ENCODE data around the gene CFAP57. TPM values are rescaled to one million over a fixed set of nuclear protein-coding genes. Genes with fewer than 3 reads are reported as not detected.

The CFAP57 gene
- total RNA-seq, 1 experiment from 2014 or later = 0.23 TPM

DNA sequence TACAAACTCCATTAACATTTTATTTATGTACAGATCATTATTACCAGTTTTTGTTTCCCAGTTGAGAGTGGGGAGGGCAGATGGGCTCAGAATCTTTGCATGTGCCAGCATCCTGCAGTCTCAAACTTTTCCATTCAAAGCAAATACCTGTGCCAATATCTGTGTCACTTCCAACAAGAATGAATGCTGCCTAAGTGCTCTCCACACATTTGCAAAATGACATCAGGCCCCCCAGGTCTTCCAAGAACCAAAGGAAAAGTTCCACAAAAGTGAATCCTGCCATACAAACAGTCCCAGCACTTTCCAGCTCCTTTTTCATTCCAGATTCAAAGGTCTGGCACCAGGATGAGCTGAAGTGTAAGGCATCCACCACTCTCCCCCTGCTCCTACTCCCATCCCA is 127.0 kb downstream of the CFAP57 start:
- no TSS peak for BruUV-seq (replicated peaks)
- intact Hi-C loops (cut with micrococcal nuclease; ENCODE audit: unreplicated experiment) = no loop called here
- no peaks in the 10 kb centered on the region for H3K27me3 Mint-ChIP-seq (ENCODE audit: insufficient read depth, unreplicated experiment)

DNA sequence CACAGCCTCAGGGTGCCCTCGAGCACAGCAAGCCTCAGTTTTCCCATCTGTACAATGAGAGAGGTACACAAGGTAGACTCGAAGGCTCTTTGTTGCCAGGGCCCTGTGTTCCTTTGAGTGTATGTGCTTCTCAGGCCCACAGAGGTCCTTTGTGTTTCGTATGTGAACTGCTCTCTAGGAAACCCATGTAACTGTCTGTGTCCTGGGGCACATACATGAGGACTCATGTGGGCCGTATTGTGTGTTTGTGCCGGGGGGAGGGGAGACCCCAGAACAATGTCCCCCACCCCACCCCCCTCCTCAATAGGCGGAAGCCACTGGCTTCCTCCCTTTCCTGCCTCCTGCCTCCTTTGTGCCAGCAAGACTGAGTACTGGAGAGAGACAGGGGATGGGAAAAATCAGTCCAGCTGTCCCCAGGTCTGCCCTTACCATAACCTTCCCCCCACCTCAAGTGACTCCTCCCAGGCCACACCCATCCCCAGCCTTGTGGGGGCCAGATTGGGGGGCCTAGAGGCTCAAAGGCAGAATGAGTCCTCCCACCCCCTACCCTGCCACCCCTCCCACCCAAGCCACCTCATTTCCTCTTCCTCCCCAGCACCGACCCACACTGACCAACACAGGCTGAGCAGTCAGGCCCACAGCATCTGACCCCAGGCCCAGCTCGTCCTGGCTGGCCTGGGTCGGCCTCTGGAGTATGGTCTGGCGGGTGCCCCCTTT is 128.4 kb downstream of the CFAP57 start, which contains the start of gene TIE1:
Gene TIE1 (plus strand): TSS at position 605 of the 717 bp plus-strand sequence. CDS start 90 bp downstream, at position 695.
- Mint-ChIP-seq H3K36me3 (ENCODE audit: insufficient read depth, unreplicated experiment) (no peaks in the 10 kb centered on the region), H3K4me3 (ENCODE audit: unreplicated experiment) (no peak within 1 kb of the TSS), H3K4me1 (ENCODE audit: low read depth, unreplicated experiment) (peaks cover 12% of the 10 kb centered on the region), H3K27ac (ENCODE audit: unreplicated experiment) (no peak within 1 kb of the TSS), H3K27me3 (ENCODE audit: insufficient read depth, unreplicated experiment) (no peaks in the 10 kb centered on the region), H3K9me3 (ENCODE audit: unreplicated experiment) (no peaks in the 10 kb centered on the region)
- intact Hi-C loops (cut with micrococcal nuclease; ENCODE audit: unreplicated experiment) = no loop called here
- no peaks in the 10 kb centered on the region for H3K27me3 ChIP-seq (replicated peaks; ENCODE audit: control insufficient read depth, insufficient read depth, low read length)
- ChIA-PET POLR2A (no interaction called here), CTCF (no interaction called here)
- TF ChIP-seq, protein P1, sequence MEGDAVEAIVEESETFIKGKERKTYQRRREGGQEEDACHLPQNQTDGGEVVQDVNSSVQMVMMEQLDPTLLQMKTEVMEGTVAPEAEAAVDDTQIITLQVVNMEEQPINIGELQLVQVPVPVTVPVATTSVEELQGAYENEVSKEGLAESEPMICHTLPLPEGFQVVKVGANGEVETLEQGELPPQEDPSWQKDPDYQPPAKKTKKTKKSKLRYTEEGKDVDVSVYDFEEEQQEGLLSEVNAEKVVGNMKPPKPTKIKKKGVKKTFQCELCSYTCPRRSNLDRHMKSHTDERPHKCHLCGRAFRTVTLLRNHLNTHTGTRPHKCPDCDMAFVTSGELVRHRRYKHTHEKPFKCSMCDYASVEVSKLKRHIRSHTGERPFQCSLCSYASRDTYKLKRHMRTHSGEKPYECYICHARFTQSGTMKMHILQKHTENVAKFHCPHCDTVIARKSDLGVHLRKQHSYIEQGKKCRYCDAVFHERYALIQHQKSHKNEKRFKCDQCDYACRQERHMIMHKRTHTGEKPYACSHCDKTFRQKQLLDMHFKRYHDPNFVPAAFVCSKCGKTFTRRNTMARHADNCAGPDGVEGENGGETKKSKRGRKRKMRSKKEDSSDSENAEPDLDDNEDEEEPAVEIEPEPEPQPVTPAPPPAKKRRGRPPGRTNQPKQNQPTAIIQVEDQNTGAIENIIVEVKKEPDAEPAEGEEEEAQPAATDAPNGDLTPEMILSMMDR (IDR thresholded peaks at IDR 0.05; ENCODE audit: insufficient read depth in 1 of 2, low read depth in 1 of 2, low read length in 1 of 2, severe bottlenecking in 1 of 2, unreplicated experiment in 1 of 2) = no peak
- DNase-seq = no peak
- no peak within 1 kb of the TSS for H3K4me3 ChIP-seq (ENCODE audit: low read depth, low read length)
- BruUV-seq (replicated peaks) = no TSS peak
- no peaks in the 10 kb centered on the region for H3K4me1 ChIP-seq
- H3K36me3 ChIP-seq (ENCODE audit: control insufficient read depth, insufficient read depth, low read length) = no peaks in the 10 kb centered on the region
- no peaks in the 10 kb centered on the region for H3K9me3 ChIP-seq

More for the DNA sequence above, 127.0 kb downstream of the CFAP57 start:
- Mint-ChIP-seq H3K27ac (ENCODE audit: unreplicated experiment) (no peak overlapping the region), H3K4me3 (ENCODE audit: unreplicated experiment) (no peak overlapping the region), H3K4me1 (ENCODE audit: low read depth, unreplicated experiment) (peaks cover 12% of the 10 kb centered on the region), H3K9me3 (ENCODE audit: unreplicated experiment) (no peaks in the 10 kb centered on the region), H3K36me3 (ENCODE audit: insufficient read depth, unreplicated experiment) (no peaks in the 10 kb centered on the region)
- Histone ChIP-seq H3K4me1 (no peaks in the 10 kb centered on the region), H3K27me3 (replicated peaks; ENCODE audit: control insufficient read depth, insufficient read depth, low read length) (no peaks in the 10 kb centered on the region), H3K4me3 (ENCODE audit: low read depth, low read length) (no peak overlapping the region), H3K9me3 (no peaks in the 10 kb centered on the region), H3K36me3 (ENCODE audit: control insufficient read depth, insufficient read depth, low read length) (no peaks in the 10 kb centered on the region)
- ChIA-PET CTCF (no interaction called here), POLR2A (no interaction called here)
- TF ChIP-seq, protein P1 (IDR thresholded peaks at IDR 0.05; ENCODE audit: insufficient read depth in 1 of 2, low read depth in 1 of 2, low read length in 1 of 2, severe bottlenecking in 1 of 2, unreplicated experiment in 1 of 2) = no peak
- no peak for DNase-seq

DNA sequence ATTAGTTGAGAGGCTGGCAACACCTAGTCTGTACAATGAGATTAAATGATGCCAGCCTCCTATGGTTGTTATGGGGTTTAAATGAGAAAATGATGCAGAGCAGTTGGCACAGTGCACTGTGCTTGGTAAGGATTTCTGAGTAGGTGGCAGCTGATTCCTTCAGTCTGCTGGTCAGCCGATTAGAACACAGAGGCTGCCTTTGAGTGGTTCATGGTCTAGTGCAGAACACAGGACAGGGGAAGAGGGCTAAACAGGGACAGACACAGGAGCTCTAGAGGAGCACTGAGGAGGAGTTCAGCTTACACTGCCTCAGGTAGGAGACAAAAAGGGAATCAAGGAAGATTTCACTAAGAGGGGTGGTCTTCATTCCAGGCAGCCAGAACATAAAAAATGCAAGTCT is 130.1 kb downstream of the CFAP57 start:
- Histone ChIP-seq H3K4me1 (no peaks in the 10 kb centered on the region), H3K27me3 (replicated peaks; ENCODE audit: control insufficient read depth, insufficient read depth, low read length) (no peaks in the 10 kb centered on the region), H3K9me3 (no peaks in the 10 kb centered on the region), H3K36me3 (ENCODE audit: control insufficient read depth, insufficient read depth, low read length) (no peaks in the 10 kb centered on the region), H3K4me3 (ENCODE audit: low read depth, low read length) (no peak overlapping the region)
- no TSS peak for BruUV-seq (replicated peaks)
- H3K27ac Mint-ChIP-seq (ENCODE audit: unreplicated experiment) = no peak overlapping the region
- POLR2A ChIA-PET = no interaction called here
- no peak overlapping the region for H3K4me3 Mint-ChIP-seq (ENCODE audit: unreplicated experiment)
- CTCF ChIA-PET = interaction anchor here (1.5 kb wide), 1 partner anchor 17 kb away, joined by 5 read pairs; the partner anchor contains the start of gene C1orf210
- no peaks in the 10 kb centered on the region for H3K27me3 Mint-ChIP-seq (ENCODE audit: insufficient read depth, unreplicated experiment)
- intact Hi-C loops (cut with micrococcal nuclease; ENCODE audit: unreplicated experiment) = no loop called here
- no peak for DNase-seq
- H3K4me1 Mint-ChIP-seq (ENCODE audit: low read depth, unreplicated experiment) = peaks cover 12% of the 10 kb centered on the region
- H3K36me3 Mint-ChIP-seq (ENCODE audit: insufficient read depth, unreplicated experiment) = no peaks in the 10 kb centered on the region
- TF ChIP-seq, protein P1 (IDR thresholded peaks at IDR 0.05; ENCODE audit: insufficient read depth in 1 of 2, low read depth in 1 of 2, low read length in 1 of 2, severe bottlenecking in 1 of 2, unreplicated experiment in 1 of 2) = no peak
- H3K9me3 Mint-ChIP-seq (ENCODE audit: unreplicated experiment) = no peaks in the 10 kb centered on the region
